Measurements from ENCODE around the gene CKLF.
"Not testable (repeated sequence)": the region's sequence is repeated elsewhere in the genome, so short reads cannot be mapped to it uniquely, and the experiment has no call there.

The CKLF gene

GRCh38 chr16:66588981-66589713 is 36.8 kb downstream of the CKLF start:
- H3K27ac ChIP-seq (ENCODE audit: low read length), result no peak overlapping the region

GRCh38 chr16:66590322-66590721 is 37.9 kb downstream of the CKLF start:
- H3K36me3 ChIP-seq (ENCODE audit: control insufficient read depth, insufficient read depth, low read length), result no peaks in the 10 kb centered on the region
- no CpG with 5 or more reads among the region's 8 CpGs for WGBS (ENCODE audit: insufficient coverage, insufficient read length)
- DNase-seq (ENCODE audit: low read depth, low spot score), result no peak
- no peaks in the 10 kb centered on the region for H3K4me1 ChIP-seq (ENCODE audit: control insufficient read depth, insufficient read depth, low read length)
- no peaks in the 10 kb centered on the region for H3K9me3 ChIP-seq (ENCODE audit: control insufficient read depth, insufficient read depth, low read length)
- H3K27me3 ChIP-seq (ENCODE audit: control insufficient read depth, insufficient read depth, low read length), result no peaks in the 10 kb centered on the region
- H3K4me3 ChIP-seq (ENCODE audit: low read length), result no peak overlapping the region
- no peak overlapping the region for H3K27ac ChIP-seq (ENCODE audit: low read length)

More at GRCh38 chr16:66588981-66589713, 36.8 kb downstream of the CKLF start:
- Histone ChIP-seq H3K36me3 (ENCODE audit: control insufficient read depth, insufficient read depth, low read length) (no peaks in the 10 kb centered on the region), H3K27me3 (ENCODE audit: control insufficient read depth, insufficient read depth, low read length) (no peaks in the 10 kb centered on the region), H3K4me1 (ENCODE audit: control insufficient read depth, insufficient read depth, low read length) (no peaks in the 10 kb centered on the region), H3K4me3 (ENCODE audit: low read length) (no peak overlapping the region), H3K9me3 (ENCODE audit: control insufficient read depth, insufficient read depth, low read length) (no peaks in the 10 kb centered on the region)
- no CpG with 5 or more reads among the region's 8 CpGs for WGBS (ENCODE audit: insufficient coverage, insufficient read length)
- no peak for DNase-seq (ENCODE audit: low read depth, low spot score)

GRCh38 chr16:66591018-66591417 is 38.6 kb downstream of the CKLF start:
- no CpG with 5 or more reads among the region's 4 CpGs for WGBS (ENCODE audit: insufficient coverage, insufficient read length)
- Histone ChIP-seq H3K27me3 (ENCODE audit: control insufficient read depth, insufficient read depth, low read length) (no peaks in the 10 kb centered on the region), H3K36me3 (ENCODE audit: control insufficient read depth, insufficient read depth, low read length) (no peaks in the 10 kb centered on the region), H3K27ac (ENCODE audit: low read length) (no peak overlapping the region), H3K9me3 (ENCODE audit: control insufficient read depth, insufficient read depth, low read length) (no peaks in the 10 kb centered on the region), H3K4me3 (ENCODE audit: low read length) (no peak overlapping the region), H3K4me1 (ENCODE audit: control insufficient read depth, insufficient read depth, low read length) (no peaks in the 10 kb centered on the region)
- no peak for DNase-seq (ENCODE audit: low read depth, low spot score)

GRCh38 chr16:66592241-66592640 is 39.9 kb downstream of the CKLF start:
- Histone ChIP-seq H3K4me1 (ENCODE audit: control insufficient read depth, insufficient read depth, low read length) (no peaks in the 10 kb centered on the region), H3K27ac (ENCODE audit: low read length) (no peak overlapping the region), H3K4me3 (ENCODE audit: low read length) (no peak overlapping the region), H3K36me3 (ENCODE audit: control insufficient read depth, insufficient read depth, low read length) (no peaks in the 10 kb centered on the region), H3K27me3 (ENCODE audit: control insufficient read depth, insufficient read depth, low read length) (no peaks in the 10 kb centered on the region), H3K9me3 (ENCODE audit: control insufficient read depth, insufficient read depth, low read length) (no peaks in the 10 kb centered on the region)
- no peak for DNase-seq (ENCODE audit: low read depth, low spot score)
- no CpG with 5 or more reads among the region's 3 CpGs for WGBS (ENCODE audit: insufficient coverage, insufficient read length)

GRCh38 chr16:66592814-66593213 is 40.4 kb downstream of the CKLF start:
- Histone ChIP-seq H3K9me3 (ENCODE audit: control insufficient read depth, insufficient read depth, low read length) (no peaks in the 10 kb centered on the region), H3K4me3 (ENCODE audit: low read length) (no peak overlapping the region), H3K4me1 (ENCODE audit: control insufficient read depth, insufficient read depth, low read length) (no peaks in the 10 kb centered on the region), H3K27ac (ENCODE audit: low read length) (no peak overlapping the region), H3K27me3 (ENCODE audit: control insufficient read depth, insufficient read depth, low read length) (no peaks in the 10 kb centered on the region), H3K36me3 (ENCODE audit: control insufficient read depth, insufficient read depth, low read length) (no peaks in the 10 kb centered on the region)
- no peak for DNase-seq (ENCODE audit: low read depth, low spot score)
- WGBS (ENCODE audit: insufficient coverage, insufficient read length), result no CpG with 5 or more reads among the region's 3 CpGs

GRCh38 chr16:66594739-66595138 is 42.4 kb downstream of the CKLF start:
- H3K27me3 ChIP-seq (ENCODE audit: control insufficient read depth, insufficient read depth, low read length), result no peaks in the 10 kb centered on the region
- H3K27ac ChIP-seq (ENCODE audit: low read length), result no peak overlapping the region
- no peaks in the 10 kb centered on the region for H3K36me3 ChIP-seq (ENCODE audit: control insufficient read depth, insufficient read depth, low read length)
- H3K4me1 ChIP-seq (ENCODE audit: control insufficient read depth, insufficient read depth, low read length), result no peaks in the 10 kb centered on the region
- no peak for DNase-seq (ENCODE audit: low read depth, low spot score)
- no CpG with 5 or more reads among the region's 7 CpGs for WGBS (ENCODE audit: insufficient coverage, insufficient read length)
- H3K4me3 ChIP-seq (ENCODE audit: low read length), result no peak overlapping the region
- H3K9me3 ChIP-seq (ENCODE audit: control insufficient read depth, insufficient read depth, low read length), result no peaks in the 10 kb centered on the region

GRCh38 chr16:66596559-66596958 is 44.2 kb downstream of the CKLF start:
- H3K4me1 ChIP-seq (ENCODE audit: control insufficient read depth, insufficient read depth, low read length); H3K36me3 ChIP-seq (ENCODE audit: control insufficient read depth, insufficient read depth, low read length); H3K4me3 ChIP-seq (ENCODE audit: low read length); H3K27ac ChIP-seq (ENCODE audit: low read length); H3K9me3 ChIP-seq (ENCODE audit: control insufficient read depth, insufficient read depth, low read length); H3K27me3 ChIP-seq (ENCODE audit: control insufficient read depth, insufficient read depth, low read length); DNase-seq (ENCODE audit: low read depth, low spot score): not testable (repeated sequence)
- WGBS (ENCODE audit: insufficient coverage, insufficient read length), result no CpG with 5 or more reads among the region's 4 CpGs

GRCh38 chr16:66596986-66597848 is 44.8 kb downstream of the CKLF start:
- Histone ChIP-seq H3K4me3 (ENCODE audit: low read length) (no peak overlapping the region), H3K27me3 (ENCODE audit: control insufficient read depth, insufficient read depth, low read length) (no peaks in the 10 kb centered on the region), H3K4me1 (ENCODE audit: control insufficient read depth, insufficient read depth, low read length) (no peaks in the 10 kb centered on the region), H3K9me3 (ENCODE audit: control insufficient read depth, insufficient read depth, low read length) (no peaks in the 10 kb centered on the region), H3K36me3 (ENCODE audit: control insufficient read depth, insufficient read depth, low read length) (no peaks in the 10 kb centered on the region), H3K27ac (ENCODE audit: low read length) (no peak overlapping the region)
- DNase-seq (ENCODE audit: low read depth, low spot score), result no peak
- no CpG with 5 or more reads among the region's 5 CpGs for WGBS (ENCODE audit: insufficient coverage, insufficient read length)

GRCh38 chr16:66598111-66598510 is 45.7 kb downstream of the CKLF start:
- Histone ChIP-seq H3K27ac (ENCODE audit: low read length) (no peak overlapping the region), H3K27me3 (ENCODE audit: control insufficient read depth, insufficient read depth, low read length) (no peaks in the 10 kb centered on the region), H3K9me3 (ENCODE audit: control insufficient read depth, insufficient read depth, low read length) (no peaks in the 10 kb centered on the region), H3K36me3 (ENCODE audit: control insufficient read depth, insufficient read depth, low read length) (no peaks in the 10 kb centered on the region), H3K4me3 (ENCODE audit: low read length) (no peak overlapping the region), H3K4me1 (ENCODE audit: control insufficient read depth, insufficient read depth, low read length) (no peaks in the 10 kb centered on the region)
- DNase-seq (ENCODE audit: low read depth, low spot score), result no peak
- WGBS (ENCODE audit: insufficient coverage, insufficient read length), result no CpG with 5 or more reads among the region's 3 CpGs

- no peak for DNase-seq (ENCODE audit: low read depth, low spot score)
- WGBS (ENCODE audit: insufficient coverage, insufficient read length), result no CpG with 5 or more reads among the region's 4 CpGs
- Histone ChIP-seq H3K36me3 (ENCODE audit: control insufficient read depth, insufficient read depth, low read length) (no peaks in the 10 kb centered on the region), H3K9me3 (ENCODE audit: control insufficient read depth, insufficient read depth, low read length) (no peaks in the 10 kb centered on the region), H3K27me3 (ENCODE audit: control insufficient read depth, insufficient read depth, low read length) (no peaks in the 10 kb centered on the region), H3K4me1 (ENCODE audit: control insufficient read depth, insufficient read depth, low read length) (no peaks in the 10 kb centered on the region), H3K4me3 (ENCODE audit: low read length) (no peak overlapping the region), H3K27ac (ENCODE audit: low read length) (no peak overlapping the region)
These were observed 47.4 kb downstream of the CKLF start for GRCh38 chr16:66599726-66600125.
